Ishikawa (cell line): Measurements from ENCODE around the gene ADGRL3.

Experiments used
- CEBPB ChIP-seq: IDR thresholded peaks from 2 replicates; pipeline ENCODE4 v1.6.1; 2012
- EGR1 ChIP-seq: IDR thresholded peaks from 2 replicates; pipeline ENCODE4 v1.6.1; 2012
- EP300 ChIP-seq: IDR thresholded peaks from 2 replicates; pipeline ENCODE4 v1.6.1; 2012; ENCODE audit warnings: borderline replicate concordance
- FOXM1 ChIP-seq: IDR thresholded peaks from 2 replicates; pipeline ENCODE4 v1.6.1; 2012; ENCODE audit warnings: low read depth, borderline replicate concordance
- MAX ChIP-seq: IDR thresholded peaks from 2 replicates; pipeline ENCODE4 v1.6.1; 2012
- RAD21 ChIP-seq: IDR thresholded peaks from 2 replicates; pipeline ENCODE4 v1.6.1; 2012; ENCODE audit warnings: low read depth
- REST ChIP-seq: IDR thresholded peaks from 2 replicates; pipeline ENCODE4 v1.6.1; 2012; ENCODE audit warnings: low read depth, mild to moderate bottlenecking
- TAF1 ChIP-seq: IDR thresholded peaks from 2 replicates; pipeline ENCODE4 v1.6.1; 2012; ENCODE audit warnings: low read depth, mild to moderate bottlenecking
- TCF12 ChIP-seq: IDR thresholded peaks from 2 replicates; pipeline ENCODE4 v1.6.1; 2012; ENCODE audit warnings: low read depth
- TEAD4 ChIP-seq: IDR thresholded peaks from 2 replicates; pipeline ENCODE4 v1.6.1; 2012
- USF1 ChIP-seq: IDR thresholded peaks from 2 replicates; pipeline ENCODE4 v1.6.1; 2012
- YY1 ChIP-seq: IDR thresholded peaks from 2 replicates; pipeline ENCODE4 v1.6.1; 2012; ENCODE audit warnings: low read depth
- ZBTB7A ChIP-seq: IDR thresholded peaks from 2 replicates; pipeline ENCODE4 v1.6.1; 2012; ENCODE audit warnings: low read depth

- TF ChIP-seq ZBTB7A (no peak), CEBPB (no peak), RAD21 (no peak), TAF1 (no peak), MAX (no peak), YY1 (no peak), FOXM1 (no peak), TCF12 (no peak), EP300 (no peak), USF1 (no peak), REST (no peak), TEAD4 (no peak), EGR1 (no peak)
These were observed 818.4 kb downstream of the ADGRL3 start for GRCh38 chr4:62018537-62018936.
